ENCODE measurements around the gene P2RY13. TPM values are rescaled to one million over a fixed set of nuclear protein-coding genes. Genes with fewer than 3 reads are reported as not detected.

The P2RY13 gene
- total RNA-seq, 1 donor from 2014 or later = 8.2 TPM

DNA sequence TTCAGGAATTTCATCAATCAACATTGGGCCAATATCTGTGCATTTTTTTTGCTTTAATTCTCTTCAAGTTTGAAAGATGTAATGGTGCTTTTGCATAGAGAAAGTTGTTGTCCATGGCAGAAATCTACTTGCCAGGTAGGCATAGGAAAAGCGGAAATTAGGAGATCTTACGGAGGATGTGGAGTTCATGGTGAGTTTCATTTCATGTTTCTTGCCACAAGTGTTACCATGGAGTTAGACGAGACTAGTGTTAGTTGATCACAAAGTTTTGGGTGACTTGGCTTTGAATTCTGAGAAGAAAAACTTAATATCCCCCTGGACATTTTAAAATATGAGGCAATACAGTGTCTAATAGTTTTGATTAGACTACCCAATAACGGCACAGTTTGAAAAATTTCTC, 1.0 kb upstream of the P2RY13 start:
- Histone ChIP-seq H3K4me3 (no peak overlapping the region), H3K36me3 (no peaks in the 10 kb centered on the region), H3K4me1 (peaks cover 4% of the 10 kb centered on the region), H3K27me3 (no peaks in the 10 kb centered on the region), H3K9me3 (no peaks in the 10 kb centered on the region), H3K27ac (no peak overlapping the region)
- TF ChIP-seq, protein P1, sequence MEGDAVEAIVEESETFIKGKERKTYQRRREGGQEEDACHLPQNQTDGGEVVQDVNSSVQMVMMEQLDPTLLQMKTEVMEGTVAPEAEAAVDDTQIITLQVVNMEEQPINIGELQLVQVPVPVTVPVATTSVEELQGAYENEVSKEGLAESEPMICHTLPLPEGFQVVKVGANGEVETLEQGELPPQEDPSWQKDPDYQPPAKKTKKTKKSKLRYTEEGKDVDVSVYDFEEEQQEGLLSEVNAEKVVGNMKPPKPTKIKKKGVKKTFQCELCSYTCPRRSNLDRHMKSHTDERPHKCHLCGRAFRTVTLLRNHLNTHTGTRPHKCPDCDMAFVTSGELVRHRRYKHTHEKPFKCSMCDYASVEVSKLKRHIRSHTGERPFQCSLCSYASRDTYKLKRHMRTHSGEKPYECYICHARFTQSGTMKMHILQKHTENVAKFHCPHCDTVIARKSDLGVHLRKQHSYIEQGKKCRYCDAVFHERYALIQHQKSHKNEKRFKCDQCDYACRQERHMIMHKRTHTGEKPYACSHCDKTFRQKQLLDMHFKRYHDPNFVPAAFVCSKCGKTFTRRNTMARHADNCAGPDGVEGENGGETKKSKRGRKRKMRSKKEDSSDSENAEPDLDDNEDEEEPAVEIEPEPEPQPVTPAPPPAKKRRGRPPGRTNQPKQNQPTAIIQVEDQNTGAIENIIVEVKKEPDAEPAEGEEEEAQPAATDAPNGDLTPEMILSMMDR (IDR thresholded peaks at IDR 0.05) = no peak
- intact Hi-C loops (cut with DNase I) = no loop called here
- DNase-seq (no peak), ATAC-seq (peak; percentile 25)

DNA sequence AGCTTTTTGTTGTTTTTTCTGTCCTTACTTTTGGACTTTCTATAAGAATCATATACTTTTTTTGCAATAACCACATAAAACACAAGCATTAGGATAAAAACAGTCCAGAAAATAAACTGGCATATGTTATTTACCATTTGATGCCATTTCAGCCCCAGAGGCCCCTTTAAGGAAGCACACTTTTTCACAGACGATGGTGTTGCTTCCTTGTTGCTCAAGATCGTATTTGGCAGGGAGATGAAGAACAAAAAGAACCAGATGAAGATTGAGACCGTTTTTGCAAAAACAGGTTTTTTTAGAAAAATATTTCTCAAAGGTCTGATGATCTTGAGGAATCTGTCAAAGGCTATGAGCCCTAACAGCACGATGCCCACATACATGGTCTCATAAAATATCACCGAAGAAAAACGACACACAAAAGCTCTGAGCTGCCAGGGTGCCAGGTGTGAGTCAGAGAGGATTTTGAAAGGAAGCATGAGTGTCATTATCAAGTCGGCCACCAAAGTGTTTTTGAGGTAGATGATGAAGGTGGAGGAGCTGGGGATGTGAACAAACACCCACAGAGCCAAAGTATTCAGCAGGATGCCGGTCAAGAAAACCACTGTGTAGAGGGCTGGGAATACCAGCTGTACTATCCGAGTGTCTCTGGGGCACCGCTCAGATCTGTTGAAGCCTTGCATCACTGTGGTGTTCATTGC, 902 bp downstream of the P2RY13 start:
- Histone ChIP-seq H3K27ac (peak overlapping the region; percentile 37), H3K27me3 (no peaks in the 10 kb centered on the region), H3K4me1 (peaks cover 4% of the 10 kb centered on the region), H3K36me3 (no peaks in the 10 kb centered on the region), H3K4me3 (peak overlapping the region; percentile 32), H3K9me3 (no peaks in the 10 kb centered on the region)
- ATAC-seq = peak; percentile 62
- intact Hi-C loops (cut with DNase I) = no loop called here
- DNase-seq = no peak
- TF ChIP-seq, protein P1 (IDR thresholded peaks at IDR 0.05) = no peak

DNA sequence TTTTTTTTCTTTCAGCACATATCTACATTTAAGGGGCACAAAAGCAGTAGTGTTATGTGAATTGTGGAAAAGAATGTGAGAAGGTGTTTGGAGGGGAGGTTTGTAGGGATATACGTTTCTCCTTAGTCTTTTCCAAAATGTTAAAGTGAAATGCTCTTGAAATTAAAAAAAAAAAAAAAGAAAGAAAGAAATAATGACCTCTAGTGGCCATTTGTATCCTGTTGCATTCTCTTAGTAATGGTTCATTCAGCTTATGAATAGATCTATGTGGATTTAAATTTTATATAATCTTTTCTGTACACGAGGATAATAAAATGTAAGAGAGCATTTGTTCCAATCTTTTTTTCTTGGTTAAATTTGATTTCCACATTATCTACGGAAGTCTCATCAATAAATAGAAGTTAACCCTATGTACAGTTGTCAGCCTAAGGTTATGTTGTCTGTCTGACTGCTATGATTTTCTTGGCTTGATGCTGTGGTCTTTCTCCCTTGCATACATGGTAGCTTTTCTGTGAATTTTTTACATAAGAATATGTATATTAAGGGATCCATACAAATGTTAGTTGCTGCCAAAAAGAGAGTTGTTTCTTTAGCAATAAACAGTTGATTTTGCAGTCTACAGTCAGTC, 1.7 kb downstream of the P2RY13 start:
- H3K4me1 ChIP-seq = peaks cover 4% of the 10 kb centered on the region
- no peaks in the 10 kb centered on the region for H3K36me3 ChIP-seq
- H3K9me3 ChIP-seq = no peaks in the 10 kb centered on the region
- no peak for DNase-seq
- TF ChIP-seq, protein P1 (IDR thresholded peaks at IDR 0.05) = peak; percentile 73
- intact Hi-C loops (cut with DNase I) = no loop called here
- no peak overlapping the region for H3K27ac ChIP-seq
- H3K27me3 ChIP-seq = no peaks in the 10 kb centered on the region
- no peak for ATAC-seq
- peak overlapping the region; percentile 32 for H3K4me3 ChIP-seq

DNA sequence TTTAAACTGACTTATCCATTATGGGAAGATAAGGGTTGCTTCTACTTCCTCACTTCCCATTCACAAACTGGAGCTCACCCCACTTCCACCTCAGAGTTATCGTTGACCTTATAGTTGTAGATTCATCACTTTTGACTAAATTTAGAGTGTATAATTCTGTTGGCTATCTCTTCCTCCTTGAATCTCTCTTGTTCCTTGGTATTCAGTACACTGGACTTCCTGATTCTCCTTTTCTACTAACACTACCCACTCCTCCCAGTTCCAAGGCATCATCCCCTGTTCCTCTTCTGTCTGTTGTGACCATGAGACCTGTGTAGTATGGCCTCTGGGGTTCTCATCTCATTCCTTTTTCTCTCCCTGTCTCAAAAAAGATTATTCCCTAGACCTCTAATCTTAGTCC, 6.8 kb downstream of the P2RY13 start:
- Histone ChIP-seq H3K4me3 (no peak overlapping the region), H3K4me1 (peaks cover 4% of the 10 kb centered on the region), H3K27ac (no peak overlapping the region), H3K27me3 (no peaks in the 10 kb centered on the region), H3K36me3 (no peaks in the 10 kb centered on the region), H3K9me3 (no peaks in the 10 kb centered on the region)
- TF ChIP-seq, protein P1 (IDR thresholded peaks at IDR 0.05) = no peak
- intact Hi-C loops (cut with DNase I) = no loop called here
- no peak for DNase-seq
- peak; percentile 75 for ATAC-seq

DNA sequence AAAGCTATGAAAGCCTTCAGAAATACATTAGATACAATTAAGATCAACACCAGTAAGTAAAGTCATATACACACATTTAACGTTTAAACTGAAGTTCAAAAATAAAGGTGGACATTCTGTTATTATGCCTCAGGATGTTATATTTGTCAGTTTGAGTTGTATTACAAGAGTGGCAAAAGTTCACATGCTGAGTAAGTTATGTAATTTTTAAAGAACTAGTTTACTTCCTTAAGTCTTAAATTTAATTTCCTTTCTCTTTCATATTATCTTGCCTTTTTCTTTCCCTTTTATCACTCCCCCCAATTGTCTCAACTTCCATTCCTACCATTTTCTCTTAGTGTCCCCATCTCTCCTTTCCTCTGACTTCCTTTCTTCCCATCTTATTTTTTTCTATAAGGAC, 7.8 kb downstream of the P2RY13 start:
- TF ChIP-seq, protein P1 (IDR thresholded peaks at IDR 0.05) = no peak
- Histone ChIP-seq H3K36me3 (no peaks in the 10 kb centered on the region), H3K27me3 (no peaks in the 10 kb centered on the region), H3K9me3 (no peaks in the 10 kb centered on the region), H3K27ac (no peak overlapping the region), H3K4me1 (no peaks in the 10 kb centered on the region), H3K4me3 (no peak overlapping the region)
- no peak for DNase-seq
- intact Hi-C loops (cut with DNase I) = no loop called here
- ATAC-seq = no peak

Data from upper lobe of right lung (tissue), 1 donor.